HG03159 (cell line): ENCODE results near the gene CMTM8.
A peak's percentile ranks its signal among the peaks of the same experiment; 100 is the strongest.

Experiments used
- ATAC-seq: cut with Tn5 transposase; IDR thresholded peaks from one replicate; pipeline ENCODE4 v1.9.1; 2021; ENCODE audit warnings: mild to moderate bottlenecking, moderate library complexity; ENCODE audit not compliant: unreplicated experiment

The CMTM8 gene

GRCh38 chr3:32276279-32276841 is 37.9 kb downstream of the CMTM8 start:
- ATAC-seq, result no peak

- ATAC-seq, result no peak
Observed at GRCh38 chr3:32278714-32279113, 40.2 kb downstream of the CMTM8 start.

GRCh38 chr3:32280262-32280910 is 41.9 kb downstream of the CMTM8 start:
- ATAC-seq, result no peak

GRCh38 chr3:32281570-32282106 is 43.2 kb downstream of the CMTM8 start:
- no peak for ATAC-seq

GRCh38 chr3:32282578-32283154 is 44.2 kb downstream of the CMTM8 start:
- no peak for ATAC-seq

- ATAC-seq, result no peak
Observed at GRCh38 chr3:32283304-32283703, 44.8 kb downstream of the CMTM8 start.

GRCh38 chr3:32284443-32285212 is 46.1 kb downstream of the CMTM8 start:
- no peak for ATAC-seq

- ATAC-seq, result no peak
Observed at GRCh38 chr3:32285891-32286290, 47.4 kb downstream of the CMTM8 start.

GRCh38 chr3:32288819-32289218 is 50.3 kb downstream of the CMTM8 start:
- ATAC-seq, result peak; percentile 53

- ATAC-seq, result no peak
Observed at GRCh38 chr3:32290619-32291018, 52.1 kb downstream of the CMTM8 start.

GRCh38 chr3:32292085-32292796 is 53.8 kb downstream of the CMTM8 start:
- ATAC-seq, result no peak

- ATAC-seq, result no peak
Observed at GRCh38 chr3:32293903-32294302, 55.4 kb downstream of the CMTM8 start.

- ATAC-seq, result peak; percentile 67
Observed at GRCh38 chr3:32296251-32297204, 58.0 kb downstream of the CMTM8 start.

- no peak for ATAC-seq
Observed at GRCh38 chr3:32297366-32297765, 58.9 kb downstream of the CMTM8 start.

- ATAC-seq, result no peak
Observed at GRCh38 chr3:32301426-32301825, 62.9 kb downstream of the CMTM8 start.

- no peak for ATAC-seq
Observed at GRCh38 chr3:32302601-32303398, 64.3 kb downstream of the CMTM8 start.

GRCh38 chr3:32303399-32303747 is 64.9 kb downstream of the CMTM8 start:
- no peak for ATAC-seq

- ATAC-seq, result no peak
Observed at GRCh38 chr3:32303977-32304881, 65.7 kb downstream of the CMTM8 start.
